ENCODE data around the gene AHCYL1.

AHCYL1 gene

DNA sequence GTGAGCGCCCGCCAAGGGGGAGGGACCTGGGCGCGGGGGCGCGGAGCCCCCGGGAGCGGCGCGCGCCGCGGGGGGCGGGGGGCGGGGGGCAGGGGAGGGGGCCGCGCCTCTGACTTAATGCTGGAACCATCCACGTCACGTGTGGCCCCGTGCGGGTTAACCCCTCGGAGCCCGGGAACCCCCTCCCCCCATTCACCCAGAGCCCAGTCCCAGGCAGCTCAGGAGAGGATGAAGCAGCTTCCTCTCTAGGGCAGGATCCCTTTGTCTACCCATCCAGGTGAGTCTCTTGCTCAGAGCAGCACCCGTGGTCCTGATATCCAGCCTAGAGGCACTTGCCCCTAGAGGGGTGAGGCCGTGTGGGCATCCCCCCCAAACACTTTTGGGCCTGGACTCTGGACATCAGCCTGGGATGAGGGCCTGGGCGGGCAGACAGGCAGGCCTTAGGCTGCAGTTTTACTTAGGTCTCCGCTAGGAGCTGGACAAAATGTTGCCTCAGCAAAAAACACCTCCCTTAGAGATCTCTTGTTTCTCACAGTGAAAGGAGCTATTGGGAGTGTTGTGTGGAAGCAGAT is 86.2 kb downstream of the AHCYL1 start, which contains the start of gene ALX3:
ALX3 (minus strand) TSS at position 2 of the 572 bp plus-strand sequence. CDS start 60 bp downstream, outside the sequence.
- Mint-ChIP-seq H3K4me1 (peaks cover 20% of the 10 kb centered on the region), H3K4me3 (peak within 1 kb of the TSS in 2 of 3 experiments; percentile 41 to 71)

More for the DNA sequence above, 86.2 kb downstream of the AHCYL1 start, which contains the start of gene ALX3:
- no peaks in the 10 kb centered on the region for H3K9me3 Mint-ChIP-seq
- H3K27ac Mint-ChIP-seq, result no peak within 1 kb of the TSS
- TF ChIP-seq, protein P1, sequence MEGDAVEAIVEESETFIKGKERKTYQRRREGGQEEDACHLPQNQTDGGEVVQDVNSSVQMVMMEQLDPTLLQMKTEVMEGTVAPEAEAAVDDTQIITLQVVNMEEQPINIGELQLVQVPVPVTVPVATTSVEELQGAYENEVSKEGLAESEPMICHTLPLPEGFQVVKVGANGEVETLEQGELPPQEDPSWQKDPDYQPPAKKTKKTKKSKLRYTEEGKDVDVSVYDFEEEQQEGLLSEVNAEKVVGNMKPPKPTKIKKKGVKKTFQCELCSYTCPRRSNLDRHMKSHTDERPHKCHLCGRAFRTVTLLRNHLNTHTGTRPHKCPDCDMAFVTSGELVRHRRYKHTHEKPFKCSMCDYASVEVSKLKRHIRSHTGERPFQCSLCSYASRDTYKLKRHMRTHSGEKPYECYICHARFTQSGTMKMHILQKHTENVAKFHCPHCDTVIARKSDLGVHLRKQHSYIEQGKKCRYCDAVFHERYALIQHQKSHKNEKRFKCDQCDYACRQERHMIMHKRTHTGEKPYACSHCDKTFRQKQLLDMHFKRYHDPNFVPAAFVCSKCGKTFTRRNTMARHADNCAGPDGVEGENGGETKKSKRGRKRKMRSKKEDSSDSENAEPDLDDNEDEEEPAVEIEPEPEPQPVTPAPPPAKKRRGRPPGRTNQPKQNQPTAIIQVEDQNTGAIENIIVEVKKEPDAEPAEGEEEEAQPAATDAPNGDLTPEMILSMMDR (IDR thresholded peaks at IDR 0.05; ENCODE audit: unreplicated experiment in 3 of 3), result no peak
- peaks cover 96% of the 10 kb centered on the region for H3K27me3 Mint-ChIP-seq (ENCODE audit: low read depth)
- H3K36me3 Mint-ChIP-seq (ENCODE audit: low read depth), result no peaks in the 10 kb centered on the region

All from nephron (organoid).